ENCODE measurements around the gene F13A1. TPM values are rescaled to one million over a fixed set of nuclear protein-coding genes. Genes with fewer than 3 reads are reported as not detected.

Gene F13A1
- total RNA-seq, result 100 to 1,000 TPM; 110 to 530 (median 347) TPM

- TF ChIP-seq CTCF (IDR thresholded peaks at IDR 0.05; ENCODE audit: low read depth), result no peak
Measured at GRCh38 chr6:6319952-6320811, at the start of gene F13A1. Gene F13A1, minus strand, starts transcription at chr6:6320662. Its CDS starts 1,998 bp downstream, at chr6:6318664.

GRCh38 chr6:6368684-6369052 is 48.2 kb upstream of the F13A1 start:
- no peak for TF ChIP-seq CTCF (IDR thresholded peaks at IDR 0.05; ENCODE audit: low read depth)

GRCh38 chr6:6368040-6368683 is 47.7 kb upstream of the F13A1 start:
- no peak for TF ChIP-seq CTCF (IDR thresholded peaks at IDR 0.05; ENCODE audit: low read depth)

- TF ChIP-seq CTCF (IDR thresholded peaks at IDR 0.05; ENCODE audit: low read depth), result no peak
Measured at GRCh38 chr6:6366803-6367202, 46.3 kb upstream of the F13A1 start.

- no peak for TF ChIP-seq CTCF (IDR thresholded peaks at IDR 0.05; ENCODE audit: low read depth)
Measured at GRCh38 chr6:6365242-6365641, 44.8 kb upstream of the F13A1 start.

GRCh38 chr6:6362056-6362840 is 41.8 kb upstream of the F13A1 start:
- no peak for TF ChIP-seq CTCF (IDR thresholded peaks at IDR 0.05; ENCODE audit: low read depth)

GRCh38 chr6:6357530-6357929 is 37.1 kb upstream of the F13A1 start:
- TF ChIP-seq CTCF (IDR thresholded peaks at IDR 0.05; ENCODE audit: low read depth), result no peak

Data from subcutaneous adipose tissue (tissue), 4 donors.